Osteocyte (in vitro differentiated cells): ENCODE measurements around the gene CENPF. TPM values are rescaled to one million over a fixed set of nuclear protein-coding genes. Genes with fewer than 3 reads are reported as not detected.
"Not testable (repeated sequence)": the region's sequence is repeated elsewhere in the genome, so short reads cannot be mapped to it uniquely, and the experiment has no call there.

Experiments
- DNase-seq: peaks from one replicate; pipeline ENCODE4 v3.0.0; 2021; ENCODE audit warnings: mixed read lengths; ENCODE audit not compliant: unreplicated experiment; ENCODE audit errors: extremely low spot score
- H3K27ac Mint-ChIP-seq: one replicate; pipeline ENCODE4 v1.8.0; 2021; ENCODE audit warnings: mild to moderate bottlenecking, mixed read lengths; ENCODE audit not compliant: unreplicated experiment
- H3K27me3 Mint-ChIP-seq: one replicate; pipeline ENCODE4 v1.8.0; 2021; ENCODE audit warnings: mixed read lengths; ENCODE audit not compliant: unreplicated experiment
- H3K36me3 Mint-ChIP-seq: one replicate; pipeline ENCODE4 v1.8.0; 2021; ENCODE audit warnings: mixed read lengths; ENCODE audit not compliant: unreplicated experiment
- H3K4me1 Mint-ChIP-seq: one replicate; pipeline ENCODE4 v1.8.0; 2021; ENCODE audit warnings: mixed read lengths; ENCODE audit not compliant: unreplicated experiment
- H3K4me3 Mint-ChIP-seq: one replicate; pipeline ENCODE4 v1.8.0; 2021; ENCODE audit warnings: mild to moderate bottlenecking, moderate library complexity, mixed read lengths; ENCODE audit not compliant: unreplicated experiment
- H3K9me3 Mint-ChIP-seq: one replicate; pipeline ENCODE4 v1.8.0; 2021; ENCODE audit warnings: mixed read lengths; ENCODE audit not compliant: unreplicated experiment
- CTCF ChIP-seq: fragments of 200-600 bp; sonication (generic); IDR thresholded peaks from 2 replicates; pipeline ENCODE4 v1.5.0; 2021; ENCODE audit warnings: antibody characterized with exemption, mild to moderate bottlenecking, moderate library complexity
- total RNA-seq: library from RNA; stranded (reverse); gene quantifications from 2 replicates; pipeline ENCODE4 v1.2.1, GENCODE V29; 2021

The CENPF gene
- total RNA-seq, 1 donor from 2014 or later: 21.5 TPM

- Mint-ChIP-seq H3K9me3 (no peaks in the 10 kb centered on the region), H3K27ac (no peak overlapping the region), H3K4me3 (no peak overlapping the region), H3K27me3 (no peaks in the 10 kb centered on the region), H3K36me3 (peaks cover 3% of the 10 kb centered on the region), H3K4me1 (peaks cover 7% of the 10 kb centered on the region)
- DNase-seq: no peak
- no peak for TF ChIP-seq CTCF
Observed at GRCh38 chr1:214662223-214662785, 59.3 kb downstream of the CENPF start.

GRCh38 chr1:214664651-214665433 lies 61.8 kb downstream of the CENPF start:
- DNase-seq: no peak
- Mint-ChIP-seq H3K4me1 (peaks cover 10% of the 10 kb centered on the region), H3K9me3 (no peaks in the 10 kb centered on the region), H3K27ac (no peak overlapping the region), H3K36me3 (peaks cover 4% of the 10 kb centered on the region), H3K27me3 (no peaks in the 10 kb centered on the region), H3K4me3 (no peak overlapping the region)
- no peak for TF ChIP-seq CTCF

- Mint-ChIP-seq H3K27ac (no peak overlapping the region), H3K36me3 (peaks cover 4% of the 10 kb centered on the region), H3K4me1 (peaks cover 18% of the 10 kb centered on the region), H3K27me3 (no peaks in the 10 kb centered on the region), H3K4me3 (no peak overlapping the region), H3K9me3 (no peaks in the 10 kb centered on the region)
- DNase-seq: no peak
- no peak for TF ChIP-seq CTCF
Observed at GRCh38 chr1:214665606-214666110, 62.7 kb downstream of the CENPF start.

GRCh38 chr1:214666674-214667073 lies 63.7 kb downstream of the CENPF start:
- no peak overlapping the region for H3K27ac Mint-ChIP-seq
- no peaks in the 10 kb centered on the region for H3K27me3 Mint-ChIP-seq
- H3K4me3 Mint-ChIP-seq: no peak overlapping the region
- no peaks in the 10 kb centered on the region for H3K9me3 Mint-ChIP-seq
- TF ChIP-seq CTCF: no peak
- peaks cover 19% of the 10 kb centered on the region for H3K4me1 Mint-ChIP-seq
- DNase-seq: no peak
- peaks cover 4% of the 10 kb centered on the region for H3K36me3 Mint-ChIP-seq

GRCh38 chr1:214670098-214670497 lies 67.1 kb downstream of the CENPF start:
- Mint-ChIP-seq H3K9me3 (no peaks in the 10 kb centered on the region), H3K36me3 (peaks cover 4% of the 10 kb centered on the region), H3K27ac (peak overlapping the region; percentile 56), H3K27me3 (no peaks in the 10 kb centered on the region), H3K4me3 (no peak overlapping the region), H3K4me1 (peaks cover 19% of the 10 kb centered on the region)
- peak; percentile 86 for DNase-seq
- TF ChIP-seq CTCF: no peak

- H3K9me3 Mint-ChIP-seq, H3K27me3 Mint-ChIP-seq, DNase-seq, H3K4me3 Mint-ChIP-seq, H3K27ac Mint-ChIP-seq, H3K36me3 Mint-ChIP-seq: not testable (repeated sequence)
- H3K4me1 Mint-ChIP-seq: peaks cover 21% of the 10 kb centered on the region
Observed at GRCh38 chr1:214673029-214673428, 70.0 kb downstream of the CENPF start.
